Ascending aorta (tissue), 2 donors: ENCODE measurements around the gene GOLGA5. TPM values are rescaled to one million over a fixed set of nuclear protein-coding genes. Genes with fewer than 3 reads are reported as not detected.

Source experiments
- DNase-seq, 2 donors: peaks; one replicate each; pipeline ENCODE4 v3.0.0-alpha.2; 2019; ENCODE audit warnings: low spot score in 2 of 2
- H3K27ac ChIP-seq, 2 donors: fragments of 200-600 bp; sonication (generic); one replicate each; pipeline ENCODE4 v1.5.1; 2016 to 2017; ENCODE audit warnings: mild to moderate bottlenecking in 1 of 2
- H3K27me3 ChIP-seq: fragments of 200-600 bp; sonication (generic); one replicate; pipeline ENCODE4 v1.5.1; 2017
- H3K36me3 ChIP-seq, 2 donors: fragments of 200-600 bp; sonication (generic); one replicate each; pipeline ENCODE4 v1.5.1; 2016
- H3K4me1 ChIP-seq, 2 donors: fragments of 200-600 bp; sonication (generic); one replicate each; pipeline ENCODE4 v1.5.1; 2016 to 2017; ENCODE audit warnings: mild to moderate bottlenecking in 1 of 2
- H3K4me3 ChIP-seq, 2 donors: fragments of 200-600 bp; sonication (generic); one replicate each; pipeline ENCODE4 v1.5.1; 2016 to 2017; ENCODE audit warnings: mild to moderate bottlenecking in 1 of 2
- H3K9me3 ChIP-seq, 2 donors: fragments of 200-600 bp; sonication (generic); one replicate each; pipeline ENCODE4 v1.5.1; 2016
- intact Hi-C: fragments of 100-400 bp; cut with DNase I; formaldehyde crosslinking; loops from one replicate; pipeline ENCODE4 v1.15.1; 2023
- total RNA-seq: library from RNA; depleted of rRNA; stranded (reverse); fragments of >200 nt; gene quantifications from one replicate; pipeline ENCODE4 v1.1.0, GENCODE V29; 2016
- TF ChIP-seq, protein P1 (sequence below), 3 experiments: fragments of 200-600 bp in 2 of 3; fragments of 450-650 bp in 1 of 3; sonication (generic) in 2 of 3; IDR thresholded peaks; one replicate each; pipeline ENCODE4 v1.5.1; 2016 to 2019; ENCODE audit warnings: antibody characterized with exemption in 3 of 3, mild to moderate bottlenecking in 1 of 3, moderate library complexity in 1 of 3

GOLGA5 gene
- total RNA-seq, 1 donor from 2014 or later = 26.3 TPM

- no peak overlapping the region for H3K4me3 ChIP-seq
- intact Hi-C loops = no loop called here
- DNase-seq = no peak
These were observed 90.3 kb downstream of the GOLGA5 start for GRCh38 chr14:92884410-92884809.

DNA sequence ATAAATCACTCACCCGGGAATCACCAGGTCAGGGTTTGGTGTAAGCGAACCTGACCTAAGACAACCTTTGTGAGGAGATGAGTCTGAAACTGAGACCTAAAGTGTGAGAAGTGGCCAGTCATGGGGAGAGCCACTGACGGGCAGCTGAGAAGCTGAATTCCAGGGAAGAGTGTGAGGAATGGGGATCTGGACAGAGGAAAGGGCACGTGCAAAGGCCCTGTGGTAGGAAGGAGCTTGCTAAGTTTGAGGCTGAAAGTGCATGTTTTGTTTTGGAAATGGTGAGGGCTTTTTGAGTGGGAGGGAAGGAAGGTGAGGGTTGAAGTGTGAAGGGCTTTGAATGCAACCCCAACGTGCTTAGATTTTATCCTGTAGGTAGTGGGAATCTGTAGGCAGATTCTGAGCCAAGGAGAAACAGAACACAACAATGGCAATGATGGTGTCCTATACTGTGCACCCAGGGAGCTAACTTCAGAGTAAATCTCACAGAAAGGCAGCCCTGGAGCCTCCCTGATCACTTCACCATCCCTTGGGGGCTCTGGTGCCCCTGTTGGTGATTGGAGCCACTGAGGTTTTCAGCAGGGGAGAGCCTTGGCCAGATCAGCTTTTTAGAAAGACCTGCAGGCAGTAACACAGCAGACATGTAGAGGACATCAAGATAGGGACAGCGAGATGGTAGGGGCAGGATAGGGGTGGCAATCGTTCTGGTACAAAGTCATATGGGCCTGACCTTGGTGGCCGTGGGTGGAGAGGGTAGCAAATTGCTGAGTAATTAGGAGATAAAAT lies 91.4 kb downstream of the GOLGA5 start:
- Histone ChIP-seq H3K4me1 (no peaks in the 10 kb centered on the region), H3K4me3 (no peak overlapping the region), H3K27me3 (no peaks in the 10 kb centered on the region), H3K36me3 (no peaks in the 10 kb centered on the region), H3K27ac (no peak overlapping the region), H3K9me3 (no peaks in the 10 kb centered on the region)
- intact Hi-C loops = no loop called here
- DNase-seq = no peak
- TF ChIP-seq, protein P1, sequence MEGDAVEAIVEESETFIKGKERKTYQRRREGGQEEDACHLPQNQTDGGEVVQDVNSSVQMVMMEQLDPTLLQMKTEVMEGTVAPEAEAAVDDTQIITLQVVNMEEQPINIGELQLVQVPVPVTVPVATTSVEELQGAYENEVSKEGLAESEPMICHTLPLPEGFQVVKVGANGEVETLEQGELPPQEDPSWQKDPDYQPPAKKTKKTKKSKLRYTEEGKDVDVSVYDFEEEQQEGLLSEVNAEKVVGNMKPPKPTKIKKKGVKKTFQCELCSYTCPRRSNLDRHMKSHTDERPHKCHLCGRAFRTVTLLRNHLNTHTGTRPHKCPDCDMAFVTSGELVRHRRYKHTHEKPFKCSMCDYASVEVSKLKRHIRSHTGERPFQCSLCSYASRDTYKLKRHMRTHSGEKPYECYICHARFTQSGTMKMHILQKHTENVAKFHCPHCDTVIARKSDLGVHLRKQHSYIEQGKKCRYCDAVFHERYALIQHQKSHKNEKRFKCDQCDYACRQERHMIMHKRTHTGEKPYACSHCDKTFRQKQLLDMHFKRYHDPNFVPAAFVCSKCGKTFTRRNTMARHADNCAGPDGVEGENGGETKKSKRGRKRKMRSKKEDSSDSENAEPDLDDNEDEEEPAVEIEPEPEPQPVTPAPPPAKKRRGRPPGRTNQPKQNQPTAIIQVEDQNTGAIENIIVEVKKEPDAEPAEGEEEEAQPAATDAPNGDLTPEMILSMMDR (IDR thresholded peaks at IDR 0.05) = no peak

More at GRCh38 chr14:92884410-92884809, 90.3 kb downstream of the GOLGA5 start:
- TF ChIP-seq, protein P1 (IDR thresholded peaks at IDR 0.05) = no peak
- Histone ChIP-seq H3K9me3 (no peaks in the 10 kb centered on the region), H3K36me3 (no peaks in the 10 kb centered on the region), H3K27me3 (no peaks in the 10 kb centered on the region), H3K4me1 (no peaks in the 10 kb centered on the region), H3K27ac (no peak overlapping the region)

- TF ChIP-seq, protein P1 (IDR thresholded peaks at IDR 0.05) = no peak
- Histone ChIP-seq H3K9me3 (no peaks in the 10 kb centered on the region), H3K27ac (no peak overlapping the region), H3K4me3 (no peak overlapping the region), H3K27me3 (no peaks in the 10 kb centered on the region), H3K4me1 (no peaks in the 10 kb centered on the region), H3K36me3 (no peaks in the 10 kb centered on the region)
- intact Hi-C loops = no loop called here
- DNase-seq = no peak
These were observed 92.2 kb downstream of the GOLGA5 start for GRCh38 chr14:92886337-92886736.

- no peak for DNase-seq
- intact Hi-C loops = no loop called here
- Histone ChIP-seq H3K27me3 (no peaks in the 10 kb centered on the region), H3K36me3 (no peaks in the 10 kb centered on the region), H3K4me3 (no peak overlapping the region), H3K27ac (no peak overlapping the region), H3K4me1 (no peaks in the 10 kb centered on the region), H3K9me3 (no peaks in the 10 kb centered on the region)
- TF ChIP-seq, protein P1 (IDR thresholded peaks at IDR 0.05) = no peak
These were observed 93.1 kb downstream of the GOLGA5 start for GRCh38 chr14:92887157-92887556.

GRCh38 chr14:92888896-92889295 lies 94.8 kb downstream of the GOLGA5 start:
- no peak for DNase-seq
- intact Hi-C loops = no loop called here
- Histone ChIP-seq H3K36me3 (no peaks in the 10 kb centered on the region), H3K27me3 (no peaks in the 10 kb centered on the region), H3K4me3 (no peak overlapping the region), H3K9me3 (no peaks in the 10 kb centered on the region), H3K4me1 (no peaks in the 10 kb centered on the region), H3K27ac (no peak overlapping the region)
- TF ChIP-seq, protein P1 (IDR thresholded peaks at IDR 0.05) = no peak

Other genes starting within 250 kb of the GOLGA5 start
- gene LGMN, start 45.7 kb upstream of the GOLGA5 start, total RNA-seq = 76.7 TPM
- gene CHGA, start 128.8 kb downstream of the GOLGA5 start, total RNA-seq = 0.32 TPM